Fibroblast of skin of scalp (primary cell): ENCODE measurements around the gene PAX5.

Experiments used
- DNase-seq: peaks from one replicate; pipeline ENCODE4 v3.0.0-alpha.2; 2013

The PAX5 gene

GRCh38 chr9:36797471-36798220 lies 236.4 kb downstream of the PAX5 start:
- DNase-seq, result no peak

- no peak for DNase-seq
These were observed 237.2 kb downstream of the PAX5 start for GRCh38 chr9:36796671-36797419.

- DNase-seq, result no peak
These were observed 239.6 kb downstream of the PAX5 start for GRCh38 chr9:36794461-36794860.

GRCh38 chr9:36793277-36793676 lies 240.8 kb downstream of the PAX5 start:
- DNase-seq, result no peak

GRCh38 chr9:36791222-36791950 lies 242.7 kb downstream of the PAX5 start:
- no peak for DNase-seq

GRCh38 chr9:36789886-36790285 lies 244.2 kb downstream of the PAX5 start:
- DNase-seq, result no peak

GRCh38 chr9:36788534-36788933 lies 245.5 kb downstream of the PAX5 start:
- no peak for DNase-seq

- DNase-seq, result no peak
These were observed 246.4 kb downstream of the PAX5 start for GRCh38 chr9:36787709-36788108.
